Natural killer cell treated with Interleukin-12 subunit alpha and Interleukin-12 subunit beta and Interleukin-15 and Interleukin-18, amount 100 ng/mL, for 72 hours (primary cell): ENCODE measurements around the gene ARMC6. TPM values are rescaled to one million over a fixed set of nuclear protein-coding genes. Genes with fewer than 3 reads are reported as not detected.
A peak's percentile ranks its signal among the peaks of the same experiment; 100 is the strongest.

Experiments used
- ATAC-seq, 2 donors: fragments of 150-1000 bp; cut with Tn5 transposase in 1 of 2; sonication (Bioruptor Pico), chemical (Tn5 transposase) in 1 of 2; 2 replicates each; pipeline ENCODE4 v1.10.0; 2021
- DNase-seq: peaks from one replicate; pipeline ENCODE4 v3.0.0; 2022; ENCODE audit warnings: low spot score
- H3K27ac Mint-ChIP-seq, 2 donors: 1 replicate in 1 of 2; 2 replicates in 1 of 2; pipeline ENCODE4 v1.8.0; 2022; ENCODE audit warnings: mixed read lengths in 2 of 2, mild to moderate bottlenecking in 1 of 2, moderate library complexity in 1 of 2
- H3K27me3 Mint-ChIP-seq, 2 donors: 1 replicate in 1 of 2; 2 replicates in 1 of 2; pipeline ENCODE4 v1.8.0; 2022; ENCODE audit warnings: mixed read lengths in 2 of 2
- H3K36me3 Mint-ChIP-seq: one replicate; pipeline ENCODE4 v1.8.0; 2022; ENCODE audit warnings: mixed read lengths
- H3K4me1 Mint-ChIP-seq, 2 donors: 1 replicate in 1 of 2; 2 replicates in 1 of 2; pipeline ENCODE4 v1.8.0; 2022; ENCODE audit warnings: low read depth in 2 of 2, mixed read lengths in 2 of 2, mild to moderate bottlenecking in 1 of 2
- H3K4me3 Mint-ChIP-seq: one replicate; pipeline ENCODE4 v1.8.0; 2022; ENCODE audit warnings: mixed read lengths
- H3K9me3 Mint-ChIP-seq: 2 replicates; pipeline ENCODE4 v1.8.0; 2022; ENCODE audit warnings: mixed read lengths
- total RNA-seq, 2 donors: library from RNA; stranded (reverse); gene quantifications; one replicate each; pipeline ENCODE4 v1.2.3, GENCODE V29; 2022

The ARMC6 gene
- total RNA-seq, 2 donors from 2014 or later, result 22.3 to 43.9 TPM

DNA sequence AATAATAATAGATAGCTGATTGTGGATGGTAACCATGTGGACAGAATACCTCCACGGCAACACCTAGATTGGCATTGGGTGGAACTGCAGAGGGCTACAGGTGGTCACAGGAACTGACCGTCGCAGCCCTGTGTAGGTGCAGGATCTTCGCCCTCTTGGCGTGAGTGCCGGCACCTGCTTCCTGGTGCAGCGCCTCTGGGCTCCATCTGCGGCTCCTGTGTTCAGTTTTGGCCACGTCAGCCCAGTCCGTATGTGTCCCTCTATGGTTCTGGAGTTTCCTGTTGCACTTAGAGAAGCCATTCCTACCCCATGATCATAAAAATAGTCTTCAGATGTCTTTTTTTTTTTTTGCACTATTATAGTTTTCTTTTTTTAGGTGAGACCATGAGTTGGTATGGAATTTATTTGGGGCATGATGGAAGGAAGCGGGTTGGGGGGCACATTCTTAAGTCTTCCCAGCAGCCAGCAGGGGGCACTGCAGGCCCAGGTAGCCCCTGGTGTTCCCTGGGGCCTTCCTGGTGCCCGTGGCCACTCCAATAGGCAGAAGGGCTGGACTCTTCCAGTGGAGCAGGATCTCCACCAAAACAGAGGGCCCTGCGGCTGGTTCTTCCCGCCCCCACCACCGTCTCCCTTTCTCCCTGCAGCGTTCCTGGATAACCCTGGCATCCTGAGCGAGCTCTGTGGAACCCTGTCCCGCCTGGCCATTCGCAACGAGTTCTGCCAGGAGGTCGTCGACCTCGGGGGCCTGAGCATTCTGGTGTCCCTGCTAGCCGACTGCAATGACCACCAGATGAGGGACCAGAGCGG is 20.3 kb downstream of the ARMC6 start:
- Mint-ChIP-seq H3K27me3 (no peaks in the 10 kb centered on the region), H3K4me3 (no peak overlapping the region), H3K27ac (no peak overlapping the region), H3K36me3 (no peaks in the 10 kb centered on the region), H3K9me3 (no peaks in the 10 kb centered on the region), H3K4me1 (peaks cover 0 to 3% of the 10 kb centered on the region in 2 donors)
- DNase-seq (peak; percentile 70), ATAC-seq (peak; percentile 72 to 73)

DNA sequence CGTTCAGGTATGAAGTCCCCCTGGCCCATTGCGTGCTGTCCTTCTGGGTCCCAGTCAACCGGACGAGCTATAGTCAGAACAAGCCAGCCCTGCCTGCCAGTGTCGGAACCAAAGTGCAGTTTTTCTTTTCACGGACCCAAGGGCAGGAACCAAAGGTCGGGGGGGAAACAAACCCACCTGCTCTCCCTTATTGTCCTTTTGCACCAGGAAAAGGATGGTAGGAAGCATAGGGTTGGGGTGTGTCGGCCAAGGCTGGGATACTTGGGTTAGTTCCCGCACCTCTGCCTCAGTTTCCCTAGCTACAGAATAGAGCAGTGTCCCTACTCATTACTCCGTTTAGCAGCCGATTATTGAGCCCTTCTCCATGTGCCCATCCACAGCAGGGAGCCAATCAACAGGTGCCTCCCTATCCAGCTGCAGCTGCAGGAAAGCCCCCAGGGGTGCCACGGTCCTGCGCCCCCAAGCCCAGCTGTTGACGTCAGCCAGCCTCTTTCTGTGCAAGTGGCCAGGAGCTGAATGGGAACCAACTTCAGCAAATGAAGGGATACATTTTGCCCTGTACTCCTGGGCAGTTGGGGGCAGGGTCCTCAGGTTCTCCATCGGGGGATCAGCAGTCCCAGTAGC is 21.0 kb downstream of the ARMC6 start:
- ATAC-seq (no peak), DNase-seq (no peak)
- Mint-ChIP-seq H3K4me3 (no peak overlapping the region), H3K27me3 (no peaks in the 10 kb centered on the region), H3K4me1 (peaks cover 0 to 3% of the 10 kb centered on the region in 2 donors), H3K36me3 (no peaks in the 10 kb centered on the region), H3K27ac (no peak overlapping the region), H3K9me3 (no peaks in the 10 kb centered on the region)

DNA sequence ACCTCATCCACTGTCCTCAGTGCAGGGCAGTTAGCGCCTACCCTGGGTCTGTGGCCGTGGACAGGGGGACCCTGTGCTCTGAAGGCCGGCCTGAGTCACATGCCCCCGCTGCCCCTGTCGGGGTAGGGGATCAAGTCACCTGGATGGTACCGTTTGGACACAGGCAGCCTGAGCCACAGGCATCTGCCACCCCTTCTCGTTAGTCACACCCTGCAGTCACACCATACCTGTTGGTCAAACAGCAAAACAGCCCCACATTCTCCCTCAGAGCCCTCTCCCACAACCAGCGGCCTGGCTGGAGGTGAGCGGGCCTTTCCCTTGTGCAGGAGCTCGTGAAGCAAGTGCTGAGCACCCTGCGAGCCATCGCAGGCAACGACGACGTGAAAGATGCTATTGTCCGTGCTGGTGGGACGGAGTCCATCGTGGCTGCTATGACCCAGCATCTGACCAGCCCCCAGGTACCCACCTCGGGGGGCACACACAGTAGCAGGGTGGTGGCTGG is 21.6 kb downstream of the ARMC6 start:
- DNase-seq, result no peak
- H3K27me3 Mint-ChIP-seq, result no peaks in the 10 kb centered on the region

DNA sequence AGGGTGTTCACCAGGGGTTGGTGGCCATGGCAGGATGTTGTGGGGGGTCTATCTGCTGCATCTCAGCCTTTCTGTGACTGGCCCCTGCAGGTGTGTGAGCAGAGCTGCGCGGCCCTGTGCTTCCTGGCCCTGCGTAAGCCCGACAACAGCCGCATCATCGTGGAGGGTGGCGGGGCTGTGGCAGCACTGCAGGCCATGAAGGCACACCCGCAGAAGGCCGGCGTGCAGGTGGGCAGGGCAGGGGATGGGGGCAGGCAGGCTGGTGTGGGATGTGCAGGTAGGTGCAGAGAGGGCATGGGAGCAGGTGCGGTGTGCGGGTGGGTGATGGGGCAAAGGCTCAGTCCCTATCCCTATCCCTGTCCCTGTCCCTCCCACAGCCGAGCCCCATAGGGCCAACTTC is 22.3 kb downstream of the ARMC6 start:
- H3K36me3 Mint-ChIP-seq, result no peaks in the 10 kb centered on the region
- no peak overlapping the region for H3K27ac Mint-ChIP-seq
- no peaks in the 10 kb centered on the region for H3K9me3 Mint-ChIP-seq
- ATAC-seq (no peak), DNase-seq (no peak)
- no peak overlapping the region for H3K4me3 Mint-ChIP-seq
- no peaks in the 10 kb centered on the region for H3K27me3 Mint-ChIP-seq
- peaks cover 0 to 3% of the 10 kb centered on the region in 2 donors for H3K4me1 Mint-ChIP-seq

More for the DNA sequence above, 21.6 kb downstream of the ARMC6 start:
- Mint-ChIP-seq H3K9me3 (no peaks in the 10 kb centered on the region), H3K4me3 (no peak overlapping the region), H3K36me3 (no peaks in the 10 kb centered on the region), H3K27ac (no peak overlapping the region), H3K4me1 (peaks cover 0 to 3% of the 10 kb centered on the region in 2 donors)
- no peak for ATAC-seq

DNA sequence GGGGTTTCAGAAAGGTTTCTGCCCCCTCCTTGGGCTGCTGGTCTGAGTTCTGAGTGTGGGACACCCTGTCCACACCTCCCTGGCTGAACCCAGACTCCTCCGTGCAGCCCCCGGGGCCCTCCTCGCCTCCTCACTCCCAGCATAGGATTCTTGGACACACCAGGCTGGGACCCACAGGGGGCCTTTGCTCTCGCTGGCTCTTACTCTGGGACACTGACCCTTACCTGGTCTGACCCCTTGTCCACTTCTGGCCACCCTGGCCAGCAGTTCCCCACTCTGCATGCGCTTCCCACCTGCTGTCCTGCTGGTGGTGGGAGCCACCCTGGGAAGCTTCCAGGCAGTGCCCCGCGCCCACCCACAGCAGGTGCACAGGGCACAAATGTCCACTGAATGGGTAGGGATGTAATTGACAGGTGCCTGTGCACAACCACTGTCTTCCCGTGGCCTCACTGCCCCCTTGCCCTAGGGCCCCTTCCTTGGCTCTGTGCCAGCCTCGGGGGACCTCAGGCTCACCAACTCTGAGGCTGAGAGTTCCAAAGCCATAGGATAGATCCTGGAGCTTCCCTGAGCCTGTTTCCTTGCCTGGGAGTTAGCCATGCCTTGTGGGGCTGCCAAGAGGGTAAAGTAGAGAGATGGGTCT is 23.4 kb downstream of the ARMC6 start:
- H3K36me3 Mint-ChIP-seq, result no peaks in the 10 kb centered on the region
- ATAC-seq, result no peak
- H3K9me3 Mint-ChIP-seq, result no peaks in the 10 kb centered on the region
- no peak overlapping the region for H3K4me3 Mint-ChIP-seq
- no peak overlapping the region for H3K27ac Mint-ChIP-seq
- no peak for DNase-seq
- no peaks in the 10 kb centered on the region for H3K27me3 Mint-ChIP-seq
- H3K4me1 Mint-ChIP-seq, result peaks cover 0 to 3% of the 10 kb centered on the region in 2 donors

GRCh38 chr19:19057317-19057716 is 23.9 kb downstream of the ARMC6 start:
- no peak for DNase-seq
- H3K27me3 Mint-ChIP-seq, result no peaks in the 10 kb centered on the region
- H3K9me3 Mint-ChIP-seq, result no peaks in the 10 kb centered on the region
- no peak overlapping the region for H3K27ac Mint-ChIP-seq
- no peaks in the 10 kb centered on the region for H3K36me3 Mint-ChIP-seq
- ATAC-seq, result no peak
- peaks cover under 1 to 3% of the 10 kb centered on the region in 2 donors for H3K4me1 Mint-ChIP-seq
- no peak overlapping the region for H3K4me3 Mint-ChIP-seq

- Mint-ChIP-seq H3K36me3 (no peaks in the 10 kb centered on the region), H3K4me3 (no peak overlapping the region), H3K9me3 (no peaks in the 10 kb centered on the region), H3K27ac (no peak overlapping the region), H3K27me3 (no peaks in the 10 kb centered on the region), H3K4me1 (peaks cover 5% of the 10 kb centered on the region in 2 donors)
- DNase-seq, result no peak
- ATAC-seq, result no peak
These were observed 24.3 kb downstream of the ARMC6 start for GRCh38 chr19:19057720-19058119.

DNA sequence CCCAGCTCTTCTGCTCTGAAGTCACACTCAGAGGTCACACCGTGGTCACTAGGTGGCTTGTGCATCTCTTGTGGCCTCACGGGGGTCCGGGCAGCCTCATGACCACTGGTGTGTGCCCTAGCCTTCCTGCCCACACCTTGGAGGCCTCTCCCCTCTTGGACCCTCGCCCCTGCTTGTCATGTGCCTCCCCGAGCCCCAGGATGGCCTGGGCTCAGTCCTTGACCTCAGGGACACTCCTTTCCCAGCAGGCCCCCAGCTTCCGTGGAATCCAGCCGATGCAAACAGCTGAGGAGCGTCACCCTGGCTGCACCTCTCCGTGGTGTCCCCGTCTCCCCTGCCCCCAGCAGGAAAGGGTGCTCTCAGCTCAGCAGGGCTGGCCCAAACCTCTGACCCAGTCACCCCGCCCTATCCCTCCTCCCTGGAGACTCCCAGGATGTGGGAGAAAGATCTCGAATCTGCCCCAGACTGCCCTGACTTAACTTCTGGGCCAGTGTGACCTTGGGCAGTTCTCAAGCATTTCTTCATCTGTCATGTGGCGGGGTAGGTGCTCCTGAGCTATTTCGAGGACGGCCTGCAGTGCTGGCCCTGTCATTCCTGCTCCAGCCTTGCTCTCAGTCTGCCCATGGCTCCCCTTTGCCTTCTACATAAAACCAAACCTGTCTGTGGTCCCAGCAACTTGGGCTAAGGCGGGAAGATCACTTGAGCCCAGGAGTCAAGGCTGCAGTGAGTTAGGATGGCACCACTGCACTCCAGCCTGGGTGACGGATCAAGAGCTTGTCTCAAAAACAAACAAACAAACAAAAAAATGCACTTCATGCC is 25.8 kb downstream of the ARMC6 start:
- Mint-ChIP-seq H3K4me1 (peaks cover 6 to 17% of the 10 kb centered on the region in 2 donors), H3K9me3 (no peaks in the 10 kb centered on the region), H3K27me3 (no peaks in the 10 kb centered on the region), H3K4me3 (no peak overlapping the region), H3K27ac (no peak overlapping the region), H3K36me3 (no peaks in the 10 kb centered on the region)
- no peak for ATAC-seq
- no peak for DNase-seq

DNA sequence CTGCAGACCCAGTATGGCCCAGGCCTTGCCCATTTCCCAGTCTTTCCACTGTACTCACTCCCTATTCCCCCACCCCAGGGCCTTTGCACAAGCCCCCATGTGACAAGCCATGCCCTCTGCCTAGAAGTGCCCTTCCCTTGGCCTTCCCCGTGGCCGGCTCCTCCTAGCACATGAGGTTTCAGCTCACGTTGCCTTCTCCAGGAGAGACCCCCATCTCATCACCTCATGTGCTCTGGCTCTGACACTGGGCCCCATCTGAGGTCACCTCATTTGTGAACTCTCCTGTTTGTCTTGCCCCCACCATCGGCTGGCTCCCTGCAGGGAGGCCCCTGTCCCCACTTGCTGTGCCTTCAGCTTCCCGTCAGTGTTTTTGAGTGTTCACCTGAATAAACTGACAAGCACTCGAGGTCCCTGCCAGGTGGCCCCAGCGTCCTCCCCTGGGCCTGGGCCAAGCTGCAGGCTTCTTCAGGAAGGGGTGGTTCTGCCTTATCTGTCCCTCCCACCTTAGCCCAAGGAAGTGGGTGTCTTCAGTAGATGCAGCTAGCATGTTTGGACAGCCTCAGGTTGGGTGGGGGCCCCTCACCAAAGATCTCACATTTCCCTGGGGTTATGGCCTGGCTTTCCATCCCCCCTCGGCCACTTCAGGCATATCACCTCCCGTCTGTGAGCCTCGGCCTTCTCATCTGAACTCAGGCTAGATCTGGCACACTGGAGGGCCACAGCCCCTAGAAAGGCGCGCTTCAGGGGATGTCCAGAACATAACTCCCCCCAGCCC is 26.6 kb downstream of the ARMC6 start:
- ATAC-seq (no peak), DNase-seq (no peak)
- H3K27ac Mint-ChIP-seq, result no peak overlapping the region
- peaks cover 14 to 25% of the 10 kb centered on the region in 2 donors for H3K4me1 Mint-ChIP-seq
- no peaks in the 10 kb centered on the region for H3K9me3 Mint-ChIP-seq
- no peaks in the 10 kb centered on the region for H3K36me3 Mint-ChIP-seq
- H3K27me3 Mint-ChIP-seq, result no peaks in the 10 kb centered on the region
- H3K4me3 Mint-ChIP-seq, result no peak overlapping the region

GRCh38 chr19:19061506-19061905 is 28.1 kb downstream of the ARMC6 start:
- Mint-ChIP-seq H3K9me3 (no peaks in the 10 kb centered on the region), H3K36me3 (no peaks in the 10 kb centered on the region), H3K4me1 (peaks cover 14 to 25% of the 10 kb centered on the region in 2 donors), H3K27ac (peak overlapping the region in 1 of 2 donors; percentile 37), H3K4me3 (no peak overlapping the region), H3K27me3 (no peaks in the 10 kb centered on the region)
- DNase-seq, result no peak
- no peak for ATAC-seq

DNA sequence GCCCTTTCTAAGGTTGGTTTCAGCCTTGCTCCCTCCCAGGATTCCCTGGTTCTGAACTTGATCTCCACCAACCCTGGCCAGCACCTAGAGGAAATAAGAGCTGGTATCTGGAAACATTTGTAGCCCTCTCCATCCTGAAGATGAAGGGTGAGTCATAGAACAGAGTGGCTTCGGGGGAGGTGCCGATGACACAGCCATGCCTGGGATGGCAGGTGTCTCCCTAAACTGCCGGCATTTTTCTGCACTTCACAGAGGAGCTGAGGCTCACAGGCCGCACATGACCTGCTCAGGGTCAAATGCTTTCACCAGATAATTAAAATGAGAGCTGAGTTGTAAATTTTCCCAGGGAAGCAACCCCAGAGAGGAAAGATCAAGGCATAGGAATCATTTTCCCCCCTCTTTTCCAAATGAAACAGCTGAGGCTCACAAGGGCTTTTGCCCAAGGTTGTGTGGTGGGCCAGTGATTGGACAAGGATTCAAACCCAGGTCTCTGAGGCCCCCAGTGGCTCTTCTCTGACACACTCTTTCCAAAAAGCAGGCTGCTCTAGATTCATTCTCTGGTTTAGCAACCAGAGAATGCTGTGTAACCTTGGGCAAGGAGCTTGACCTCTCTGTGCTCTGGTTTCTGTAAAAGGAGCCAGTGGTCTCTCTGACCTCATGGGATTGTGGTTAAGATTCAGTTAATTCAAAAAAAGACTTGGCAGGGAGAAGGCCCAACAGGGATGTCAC is 29.2 kb downstream of the ARMC6 start:
- ATAC-seq (no peak), DNase-seq (no peak)
- Mint-ChIP-seq H3K4me1 (peaks cover 18 to 32% of the 10 kb centered on the region in 2 donors), H3K27ac (peak overlapping the region; percentile 60 to 93), H3K9me3 (no peaks in the 10 kb centered on the region), H3K4me3 (peak overlapping the region; percentile 83), H3K27me3 (no peaks in the 10 kb centered on the region), H3K36me3 (no peaks in the 10 kb centered on the region)
